Measurements from ENCODE around the gene MFN2.
A peak's percentile ranks its signal among the peaks of the same experiment; 100 is the strongest.
"Not testable (repeated sequence)": the region's sequence is repeated elsewhere in the genome, so short reads cannot be mapped to it uniquely, and the experiment has no call there.

Gene MFN2

DNA sequence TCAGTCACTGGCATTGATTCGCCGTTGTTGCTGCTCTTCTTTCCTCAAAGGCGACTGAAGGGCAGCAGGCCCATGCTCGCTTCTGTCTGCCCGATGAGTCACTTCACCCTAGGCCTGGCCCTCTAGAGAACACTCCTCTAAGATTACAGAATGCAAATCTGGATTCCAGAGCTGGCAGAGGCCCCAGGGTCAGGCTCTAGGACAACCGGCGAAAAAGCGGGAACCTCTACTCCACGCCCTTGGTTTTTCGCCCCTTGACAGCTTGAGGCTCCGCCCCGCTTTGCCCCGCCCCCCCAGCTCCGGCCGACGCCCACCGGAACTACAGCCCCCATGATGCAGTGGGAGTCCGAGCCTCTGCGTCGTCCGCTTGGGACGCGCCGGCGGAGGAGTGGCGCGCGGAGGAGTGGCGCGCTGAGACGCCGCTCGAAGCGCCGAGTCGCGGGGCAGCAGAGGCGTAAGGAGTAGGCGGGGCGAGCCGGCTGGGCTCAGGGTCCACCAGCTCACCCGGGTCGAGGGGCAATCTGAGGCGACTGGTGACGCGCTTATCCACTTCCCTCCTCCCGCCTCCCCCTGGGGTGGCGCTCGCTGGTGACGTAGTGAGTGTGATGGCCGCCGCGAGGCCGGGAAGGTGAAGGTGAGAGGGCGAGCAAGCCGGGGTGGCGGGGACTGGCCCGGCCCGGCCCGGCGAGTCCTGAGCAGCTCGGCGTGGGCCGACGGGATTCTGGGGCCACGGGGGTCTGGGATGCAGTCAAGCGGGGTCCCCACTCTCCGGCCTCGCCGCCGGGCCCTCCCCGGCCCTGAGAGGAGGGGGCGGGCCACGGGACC, at the start of gene MFN2:
Gene MFN2 (plus strand): TSS at position 594 of the 825 bp plus-strand sequence. CDS start 8,725 bp downstream, outside the sequence.
- DNase-seq (ENCODE audit: low spot score), result peak; percentile 99

DNA sequence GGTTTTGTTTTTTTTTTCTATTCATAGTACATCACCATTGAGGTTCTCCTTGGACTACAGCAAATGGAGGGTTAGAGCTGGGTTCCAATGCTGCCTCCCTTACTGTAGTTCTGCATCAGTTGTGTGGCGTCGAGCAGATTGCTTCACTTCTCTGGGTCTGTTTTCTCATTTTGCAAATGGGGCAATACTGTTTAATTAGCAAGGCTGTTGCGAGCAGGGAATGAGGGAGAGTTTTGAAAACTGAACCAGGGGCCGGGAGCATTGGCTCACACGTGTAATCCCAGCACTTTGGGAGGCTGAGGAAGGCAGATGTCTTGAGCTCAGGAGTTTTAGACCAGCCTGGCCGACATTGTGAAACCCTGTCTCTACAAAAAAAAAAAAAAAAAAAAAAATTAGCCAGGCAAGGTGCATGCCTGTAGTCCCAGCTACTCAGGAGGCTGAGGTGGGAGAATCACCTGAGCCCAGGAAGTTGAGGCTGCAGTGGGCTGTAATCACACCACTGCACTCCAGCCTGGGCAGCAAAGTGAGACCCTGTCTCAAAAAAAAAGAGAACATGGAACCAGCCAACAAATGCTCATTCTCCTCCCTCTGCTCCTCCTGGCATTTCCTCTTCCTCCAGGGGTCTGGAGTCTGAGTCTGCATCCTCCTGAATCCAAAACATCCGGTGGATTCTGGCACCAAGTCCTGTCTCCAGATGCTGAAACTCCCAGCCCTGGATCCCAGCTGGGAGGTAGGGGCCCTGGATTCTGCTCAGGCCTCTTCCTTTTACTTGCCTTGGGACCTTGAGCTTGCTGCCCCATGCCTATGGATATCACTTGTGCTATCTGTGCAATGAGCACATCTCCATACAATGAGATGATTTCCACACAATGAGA, 49.4 kb upstream of the MFN2 start:
- no peak for DNase-seq (ENCODE audit: low spot score)

- no peak for DNase-seq (ENCODE audit: low spot score)
Measured at GRCh38 chr1:11931845-11932244, 48.4 kb upstream of the MFN2 start.

DNA sequence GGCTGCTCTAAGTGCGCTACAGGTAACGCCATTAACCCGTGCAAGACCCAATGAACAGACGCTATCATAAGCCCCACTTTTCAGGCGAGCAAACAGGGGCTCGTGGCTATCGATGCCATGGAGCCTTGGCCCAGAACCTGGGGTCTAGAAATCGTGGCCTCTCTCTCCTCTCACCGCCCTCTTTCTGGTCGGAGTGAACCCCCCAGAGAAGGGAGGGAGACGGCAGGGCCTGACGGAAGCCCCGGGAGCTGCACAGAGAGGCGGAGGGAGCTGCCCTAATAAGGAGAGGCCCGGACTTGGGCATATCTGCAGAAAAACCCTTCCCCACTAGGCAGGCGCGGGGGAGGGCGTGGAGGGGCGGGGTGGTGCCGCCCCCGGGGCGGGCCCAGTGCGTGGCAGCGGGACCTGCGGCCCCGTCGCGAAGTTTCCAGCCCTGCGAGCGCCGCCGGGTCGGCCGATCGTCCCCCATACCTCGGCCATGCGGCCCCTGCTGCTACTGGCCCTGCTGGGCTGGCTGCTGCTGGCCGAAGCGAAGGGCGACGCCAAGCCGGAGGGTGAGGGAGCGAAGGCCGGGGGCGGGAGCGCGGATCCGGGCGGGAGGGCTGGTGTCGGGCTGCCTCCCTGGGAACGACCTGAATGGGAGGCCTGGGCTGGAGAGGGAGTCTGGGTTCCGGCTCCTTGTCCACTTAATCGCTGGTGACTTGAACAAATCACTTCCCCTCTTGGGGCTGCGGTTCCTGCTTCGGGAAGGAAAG, 45.8 kb upstream of the MFN2 start, which contains the start of gene PLOD1:
Gene PLOD1 (plus strand): TSS at position 416 of the 755 bp plus-strand sequence. CDS start 63 bp downstream, at position 479.
- peak; percentile 87 for DNase-seq (ENCODE audit: low spot score)

DNA sequence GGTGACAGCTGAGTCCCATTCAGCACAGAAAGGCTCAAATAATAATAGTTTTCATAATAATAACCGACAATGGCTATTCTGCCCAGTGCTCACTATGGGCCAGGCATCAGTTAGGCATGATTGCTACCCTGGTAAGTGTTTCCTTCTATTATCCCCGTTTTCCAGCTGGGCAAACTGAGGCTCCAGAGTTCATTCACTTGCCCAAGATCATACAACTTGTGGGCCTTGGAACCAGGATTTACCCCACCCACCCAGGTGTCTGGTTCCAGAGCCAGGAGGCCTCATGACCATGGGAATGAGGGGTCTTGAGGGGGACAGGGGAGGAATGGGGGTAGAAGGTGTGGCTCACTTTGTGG, 45.2 kb upstream of the MFN2 start:
- DNase-seq (ENCODE audit: low spot score), result no peak

DNA sequence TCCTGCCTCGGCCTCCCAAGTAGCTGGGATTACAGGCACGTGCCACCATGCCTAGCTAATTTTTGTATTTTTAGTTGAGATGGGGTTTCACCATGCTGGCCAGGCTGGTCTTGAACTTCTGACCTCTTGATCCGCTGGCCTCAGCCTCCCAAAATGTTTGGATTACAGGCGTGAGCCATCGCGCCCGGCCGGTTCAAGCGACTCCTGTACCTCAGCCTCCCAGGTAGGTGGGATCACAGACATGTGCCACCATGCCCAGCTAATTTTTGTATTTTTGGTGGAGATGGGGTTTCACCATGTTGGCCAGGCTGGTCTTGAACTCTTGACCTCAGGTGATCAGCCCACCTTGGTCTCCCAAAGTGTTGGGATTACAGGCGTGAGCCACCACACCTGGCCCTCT, 44.5 kb upstream of the MFN2 start:
- DNase-seq (ENCODE audit: low spot score), result not testable (repeated sequence)

GRCh38 chr1:11938722-11939526, 41.3 kb upstream of the MFN2 start:
- no peak for DNase-seq (ENCODE audit: low spot score)

GRCh38 chr1:11939794-11940193, 40.5 kb upstream of the MFN2 start:
- DNase-seq (ENCODE audit: low spot score), result not testable (repeated sequence)

GRCh38 chr1:11940260-11940921, 39.9 kb upstream of the MFN2 start:
- DNase-seq (ENCODE audit: low spot score), result no peak

DNA sequence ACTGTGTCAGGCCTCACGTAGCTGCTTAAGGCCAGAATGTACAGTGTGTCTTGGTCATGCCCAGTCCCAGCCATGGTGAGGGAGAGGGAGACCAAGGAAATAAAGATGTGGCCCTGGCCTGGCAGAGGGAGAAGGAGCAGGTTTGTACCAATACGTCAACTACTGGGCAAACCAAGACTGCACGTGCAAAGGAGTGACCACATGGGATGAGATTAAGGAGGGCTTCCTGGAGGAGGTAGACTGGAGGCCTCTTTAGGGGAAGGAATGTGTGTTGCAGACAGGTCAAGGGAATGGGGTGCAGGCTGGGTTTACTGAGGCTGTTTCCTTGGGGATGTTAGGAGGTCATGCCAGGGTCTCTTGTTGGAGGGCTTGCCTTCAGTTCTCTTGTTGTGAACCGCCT, 38.0 kb upstream of the MFN2 start:
- DNase-seq (ENCODE audit: low spot score), result no peak

GRCh38 chr1:11943619-11944018, 36.6 kb upstream of the MFN2 start:
- no peak for DNase-seq (ENCODE audit: low spot score)

DNA sequence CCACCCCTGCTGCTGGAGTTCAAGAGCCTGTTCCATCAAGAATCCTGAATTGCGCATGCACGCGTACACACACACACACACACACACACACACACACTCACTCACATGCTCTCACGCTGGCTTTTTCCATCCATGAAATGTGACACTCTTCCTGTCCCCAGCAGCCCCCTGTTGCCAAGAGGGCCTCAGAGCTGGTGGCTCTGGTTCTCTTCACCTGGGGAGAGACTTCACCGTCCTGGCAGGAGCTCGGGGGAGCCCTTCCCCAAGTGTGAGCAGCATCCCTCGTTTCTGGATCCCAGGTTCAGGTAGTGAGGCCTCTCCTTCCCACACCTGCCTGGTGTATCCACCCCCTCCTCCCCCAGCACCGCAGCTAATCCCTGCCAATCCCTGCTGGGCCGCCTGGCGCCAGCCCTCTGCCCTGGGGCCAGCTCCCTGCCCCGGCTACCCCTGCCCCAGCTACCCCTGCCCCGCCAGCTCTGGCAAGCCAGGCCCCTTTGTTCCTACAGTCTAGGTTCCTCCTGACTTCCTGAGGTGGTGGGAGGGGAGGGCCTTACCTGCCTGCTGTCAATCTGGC, 35.8 kb upstream of the MFN2 start:
- no peak for DNase-seq (ENCODE audit: low spot score)

DNA sequence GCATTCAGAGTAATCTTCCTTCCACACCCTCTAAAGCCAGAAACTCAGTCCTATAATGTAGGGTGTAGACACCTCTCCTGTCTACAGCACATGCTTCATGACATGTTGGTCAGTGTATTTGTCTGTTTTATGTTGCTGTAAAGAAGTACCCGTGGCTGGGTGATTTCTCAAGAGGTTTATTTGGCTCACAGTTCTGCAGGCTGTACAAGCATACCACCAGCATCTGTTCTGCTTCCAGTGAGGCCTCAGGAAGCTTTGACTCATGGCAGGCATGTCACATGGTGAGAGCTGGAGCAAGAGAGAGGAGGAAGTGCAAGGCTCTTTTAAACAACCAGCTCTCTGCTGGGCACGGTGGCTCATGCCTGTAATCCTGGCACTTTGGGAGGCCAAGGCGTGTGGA, 33.6 kb upstream of the MFN2 start:
- DNase-seq (ENCODE audit: low spot score), result no peak

- peak; percentile 97 for DNase-seq (ENCODE audit: low spot score)
Measured at GRCh38 chr1:11948822-11949458, 31.3 kb upstream of the MFN2 start.

DNA sequence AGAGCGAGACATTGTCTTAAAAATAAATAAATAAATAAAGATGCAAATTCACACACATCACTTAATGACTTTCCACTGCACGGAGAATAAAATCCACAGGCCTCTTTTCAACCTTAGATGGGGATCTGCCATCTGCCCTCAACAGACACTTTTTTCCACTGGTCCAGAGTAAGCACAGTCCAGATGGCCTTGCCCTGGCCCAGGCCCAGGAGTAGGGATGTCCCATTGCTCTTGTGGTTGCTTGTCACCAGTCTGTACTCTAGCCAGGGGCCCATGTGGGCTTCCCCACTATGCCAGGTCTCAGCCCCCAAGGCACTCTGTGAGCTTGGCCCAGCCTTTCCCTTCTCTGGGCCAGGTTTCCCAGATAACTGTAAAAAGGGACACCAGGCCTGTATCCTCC, 28.3 kb upstream of the MFN2 start:
- no peak for DNase-seq (ENCODE audit: low spot score)

GRCh38 chr1:11952455-11953109, 27.7 kb upstream of the MFN2 start:
- DNase-seq (ENCODE audit: low spot score), result no peak

- no peak for DNase-seq (ENCODE audit: low spot score)
Measured at GRCh38 chr1:11955221-11955620, 25.0 kb upstream of the MFN2 start.

GRCh38 chr1:11957398-11957797, 22.8 kb upstream of the MFN2 start:
- no peak for DNase-seq (ENCODE audit: low spot score)

- DNase-seq (ENCODE audit: low spot score), result no peak
Measured at GRCh38 chr1:11957897-11958296, 22.3 kb upstream of the MFN2 start.
